HepG2 (cell line): Measurements from ENCODE around the gene CAVIN1. TPM values are rescaled to one million over a fixed set of nuclear protein-coding genes. Genes with fewer than 3 reads are reported as not detected.
A peak's percentile ranks its signal among the peaks of the same experiment; 100 is the strongest.

ENCODE experiments used
- BCL6 ChIP-seq: IDR thresholded peaks from 2 replicates; pipeline ENCODE4 v1.6.1; 2016; ENCODE audit warnings: missing genetic modification reagents, missing compliant biosample characterization
- CBX2 ChIP-seq, 2 experiments: fragments of 200-600 bp in 1 of 2; sonication (generic); formaldehyde crosslinking in 1 of 2; IDR thresholded peaks; 2 replicates each; pipeline versions ENCODE4 v1.7.0 to v1.8.1; 2018 to 2022; ENCODE audit warnings: low read depth in 2 of 2, low read length in 1 of 2, mild to moderate bottlenecking in 1 of 2, missing genetic modification reagents in 1 of 2
- ERF ChIP-seq: IDR thresholded peaks from 2 replicates; pipeline ENCODE4 v1.6.1; 2018; ENCODE audit warnings: missing biosample characterization, missing genetic modification reagents
- PHB2 ChIP-seq: fragments of 450-650 bp; IDR thresholded peaks from 2 replicates; pipeline ENCODE4 v1.6.1; 2018; ENCODE audit not compliant: partially characterized antibody
- REXO4 ChIP-seq: sonication (generic); formaldehyde crosslinking; IDR thresholded peaks from 2 replicates; pipeline ENCODE4 v1.8.0; 2022; ENCODE audit warnings: missing genetic modification reagents, mild to moderate bottlenecking, borderline replicate concordance
- ZBTB25 ChIP-seq: IDR thresholded peaks from 2 replicates; pipeline ENCODE4 v1.6.1; 2018; ENCODE audit warnings: missing genetic modification reagents
- ZNF143 ChIP-seq: sonication (generic); formaldehyde crosslinking; IDR thresholded peaks from 2 replicates; pipeline ENCODE4 v1.4.0; 2020; ENCODE audit warnings: missing genetic modification reagents
- ZNF180 ChIP-seq: sonication (generic); formaldehyde crosslinking; IDR thresholded peaks from 2 replicates; pipeline ENCODE4 v1.4.0; 2020; ENCODE audit warnings: low read depth, missing genetic modification reagents, borderline replicate concordance
- ZNF232 ChIP-seq: sonication (generic); formaldehyde crosslinking; IDR thresholded peaks from 2 replicates; pipeline ENCODE4 v1.4.0; 2020; ENCODE audit warnings: missing genetic modification reagents, borderline replicate concordance
- ZNF292 ChIP-seq: sonication (generic); formaldehyde crosslinking; IDR thresholded peaks from 2 replicates; pipeline ENCODE4 v1.8.1; 2022; ENCODE audit warnings: mild to moderate bottlenecking, low read depth, missing genetic modification reagents, borderline replicate concordance
- ZNF331 ChIP-seq: sonication (generic); formaldehyde crosslinking; IDR thresholded peaks from 2 replicates; pipeline ENCODE4 v1.4.0; 2020; ENCODE audit warnings: missing genetic modification reagents
- polyA plus RNA-seq, 8 experiments: library from polyadenylated mRNA; depleted of rRNA in 3 of 8; stranded (reverse) in 7 of 8; unstranded in 1 of 8; fragments of >200 nt; fragmentation: Illumina TruSeq in 4 of 8; extraction: Trizol in 4 of 8; gene quantifications; 2 replicates each; pipeline versions ENCODE4 v1.2.1 to v1.2.3, GENCODE V29; 2011 to 2016; ENCODE audit warnings: low read depth in 4 of 8, missing spikeins in 1 of 8, mixed read lengths in 1 of 8; ENCODE audit not compliant: insufficient read depth in 1 of 8
- total RNA-seq, 5 experiments: library from RNA; depleted of rRNA; stranded (reverse); fragments of >200 nt; fragmentation: Illumina TruSeq; extraction: Trizol; gene quantifications; 2 replicates each; pipeline ENCODE4 v1.2.3, GENCODE V29; 2016; ENCODE audit warnings: low read depth in 1 of 5
- TF ChIP-seq, protein P1 (sequence below): sonication (generic); formaldehyde crosslinking; IDR thresholded peaks from 2 replicates; pipeline ENCODE4 v1.4.0; 2020; ENCODE audit warnings: missing genetic modification reagents
- TF ChIP-seq, protein P2 (sequence below): sonication (generic); formaldehyde crosslinking; IDR thresholded peaks from 2 replicates; pipeline ENCODE4 v1.4.0; 2020; ENCODE audit warnings: missing genetic modification reagents
- TF ChIP-seq, protein P3 (sequence below): sonication (generic); formaldehyde crosslinking; IDR thresholded peaks from 2 replicates; pipeline ENCODE4 v1.5.1; 2020; ENCODE audit warnings: mild to moderate bottlenecking, missing genetic modification reagents, borderline replicate concordance

Gene CAVIN1
- total and polyA plus RNA-seq, 2 of the 13 experiments (the other 11 are each of a cell fraction or from before 2014, with no cell fraction given) = 15.9 to 25.5 TPM

GRCh38 chr17:42458497-42459255, 35.6 kb upstream of the CAVIN1 start, which contains the start of gene ATP6V0A1 (continued):
- TF ChIP-seq ZBTB25 (CRISPR knock-in tag) (no peak), ERF (CRISPR knock-in tag) (peak; percentile 83), CBX2 (IDR thresholded peaks at IDR 0.05; ENCODE audit: low read depth, low read length) (no peak), CBX2 (CRISPR knock-in tag; IDR thresholded peaks at IDR 0.05; ENCODE audit: low read depth) (no peak), ZNF143 (CRISPR knock-in tag) (no peak), ZNF232 (CRISPR knock-in tag) (peak; percentile 26; the same call in 1 of the 2 replicates), ZNF292 (CRISPR knock-in tag) (no peak), PHB2 (no peak), ZNF331 (CRISPR knock-in tag) (peak; percentile 43; the same call in 1 of the 2 replicates), ZNF180 (CRISPR knock-in tag) (no peak), REXO4 (no peak), BCL6 (CRISPR knock-in tag) (no peak)
- TF ChIP-seq, protein P1, sequence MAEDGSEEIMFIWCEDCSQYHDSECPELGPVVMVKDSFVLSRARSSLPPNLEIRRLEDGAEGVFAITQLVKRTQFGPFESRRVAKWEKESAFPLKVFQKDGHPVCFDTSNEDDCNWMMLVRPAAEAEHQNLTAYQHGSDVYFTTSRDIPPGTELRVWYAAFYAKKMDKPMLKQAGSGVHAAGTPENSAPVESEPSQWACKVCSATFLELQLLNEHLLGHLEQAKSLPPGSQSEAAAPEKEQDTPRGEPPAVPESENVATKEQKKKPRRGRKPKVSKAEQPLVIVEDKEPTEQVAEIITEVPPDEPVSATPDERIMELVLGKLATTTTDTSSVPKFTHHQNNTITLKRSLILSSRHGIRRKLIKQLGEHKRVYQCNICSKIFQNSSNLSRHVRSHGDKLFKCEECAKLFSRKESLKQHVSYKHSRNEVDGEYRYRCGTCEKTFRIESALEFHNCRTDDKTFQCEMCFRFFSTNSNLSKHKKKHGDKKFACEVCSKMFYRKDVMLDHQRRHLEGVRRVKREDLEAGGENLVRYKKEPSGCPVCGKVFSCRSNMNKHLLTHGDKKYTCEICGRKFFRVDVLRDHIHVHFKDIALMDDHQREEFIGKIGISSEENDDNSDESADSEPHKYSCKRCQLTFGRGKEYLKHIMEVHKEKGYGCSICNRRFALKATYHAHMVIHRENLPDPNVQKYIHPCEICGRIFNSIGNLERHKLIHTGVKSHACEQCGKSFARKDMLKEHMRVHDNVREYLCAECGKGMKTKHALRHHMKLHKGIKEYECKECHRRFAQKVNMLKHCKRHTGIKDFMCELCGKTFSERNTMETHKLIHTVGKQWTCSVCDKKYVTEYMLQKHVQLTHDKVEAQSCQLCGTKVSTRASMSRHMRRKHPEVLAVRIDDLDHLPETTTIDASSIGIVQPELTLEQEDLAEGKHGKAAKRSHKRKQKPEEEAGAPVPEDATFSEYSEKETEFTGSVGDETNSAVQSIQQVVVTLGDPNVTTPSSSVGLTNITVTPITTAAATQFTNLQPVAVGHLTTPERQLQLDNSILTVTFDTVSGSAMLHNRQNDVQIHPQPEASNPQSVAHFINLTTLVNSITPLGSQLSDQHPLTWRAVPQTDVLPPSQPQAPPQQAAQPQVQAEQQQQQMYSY (CRISPR knock-in tag) = no peak; the same call in 1 of the 2 replicates
- TF ChIP-seq, protein P2, sequence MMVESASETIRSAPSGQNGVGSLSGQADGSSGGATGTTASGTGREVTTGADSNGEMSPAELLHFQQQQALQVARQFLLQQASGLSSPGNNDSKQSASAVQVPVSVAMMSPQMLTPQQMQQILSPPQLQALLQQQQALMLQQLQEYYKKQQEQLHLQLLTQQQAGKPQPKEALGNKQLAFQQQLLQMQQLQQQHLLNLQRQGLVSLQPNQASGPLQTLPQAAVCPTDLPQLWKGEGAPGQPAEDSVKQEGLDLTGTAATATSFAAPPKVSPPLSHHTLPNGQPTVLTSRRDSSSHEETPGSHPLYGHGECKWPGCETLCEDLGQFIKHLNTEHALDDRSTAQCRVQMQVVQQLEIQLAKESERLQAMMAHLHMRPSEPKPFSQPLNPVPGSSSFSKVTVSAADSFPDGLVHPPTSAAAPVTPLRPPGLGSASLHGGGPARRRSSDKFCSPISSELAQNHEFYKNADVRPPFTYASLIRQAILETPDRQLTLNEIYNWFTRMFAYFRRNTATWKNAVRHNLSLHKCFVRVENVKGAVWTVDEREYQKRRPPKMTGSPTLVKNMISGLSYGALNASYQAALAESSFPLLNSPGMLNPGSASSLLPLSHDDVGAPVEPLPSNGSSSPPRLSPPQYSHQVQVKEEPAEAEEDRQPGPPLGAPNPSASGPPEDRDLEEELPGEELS = peak; percentile 38; the same call in 1 of the 2 replicates
- TF ChIP-seq, protein P3, sequence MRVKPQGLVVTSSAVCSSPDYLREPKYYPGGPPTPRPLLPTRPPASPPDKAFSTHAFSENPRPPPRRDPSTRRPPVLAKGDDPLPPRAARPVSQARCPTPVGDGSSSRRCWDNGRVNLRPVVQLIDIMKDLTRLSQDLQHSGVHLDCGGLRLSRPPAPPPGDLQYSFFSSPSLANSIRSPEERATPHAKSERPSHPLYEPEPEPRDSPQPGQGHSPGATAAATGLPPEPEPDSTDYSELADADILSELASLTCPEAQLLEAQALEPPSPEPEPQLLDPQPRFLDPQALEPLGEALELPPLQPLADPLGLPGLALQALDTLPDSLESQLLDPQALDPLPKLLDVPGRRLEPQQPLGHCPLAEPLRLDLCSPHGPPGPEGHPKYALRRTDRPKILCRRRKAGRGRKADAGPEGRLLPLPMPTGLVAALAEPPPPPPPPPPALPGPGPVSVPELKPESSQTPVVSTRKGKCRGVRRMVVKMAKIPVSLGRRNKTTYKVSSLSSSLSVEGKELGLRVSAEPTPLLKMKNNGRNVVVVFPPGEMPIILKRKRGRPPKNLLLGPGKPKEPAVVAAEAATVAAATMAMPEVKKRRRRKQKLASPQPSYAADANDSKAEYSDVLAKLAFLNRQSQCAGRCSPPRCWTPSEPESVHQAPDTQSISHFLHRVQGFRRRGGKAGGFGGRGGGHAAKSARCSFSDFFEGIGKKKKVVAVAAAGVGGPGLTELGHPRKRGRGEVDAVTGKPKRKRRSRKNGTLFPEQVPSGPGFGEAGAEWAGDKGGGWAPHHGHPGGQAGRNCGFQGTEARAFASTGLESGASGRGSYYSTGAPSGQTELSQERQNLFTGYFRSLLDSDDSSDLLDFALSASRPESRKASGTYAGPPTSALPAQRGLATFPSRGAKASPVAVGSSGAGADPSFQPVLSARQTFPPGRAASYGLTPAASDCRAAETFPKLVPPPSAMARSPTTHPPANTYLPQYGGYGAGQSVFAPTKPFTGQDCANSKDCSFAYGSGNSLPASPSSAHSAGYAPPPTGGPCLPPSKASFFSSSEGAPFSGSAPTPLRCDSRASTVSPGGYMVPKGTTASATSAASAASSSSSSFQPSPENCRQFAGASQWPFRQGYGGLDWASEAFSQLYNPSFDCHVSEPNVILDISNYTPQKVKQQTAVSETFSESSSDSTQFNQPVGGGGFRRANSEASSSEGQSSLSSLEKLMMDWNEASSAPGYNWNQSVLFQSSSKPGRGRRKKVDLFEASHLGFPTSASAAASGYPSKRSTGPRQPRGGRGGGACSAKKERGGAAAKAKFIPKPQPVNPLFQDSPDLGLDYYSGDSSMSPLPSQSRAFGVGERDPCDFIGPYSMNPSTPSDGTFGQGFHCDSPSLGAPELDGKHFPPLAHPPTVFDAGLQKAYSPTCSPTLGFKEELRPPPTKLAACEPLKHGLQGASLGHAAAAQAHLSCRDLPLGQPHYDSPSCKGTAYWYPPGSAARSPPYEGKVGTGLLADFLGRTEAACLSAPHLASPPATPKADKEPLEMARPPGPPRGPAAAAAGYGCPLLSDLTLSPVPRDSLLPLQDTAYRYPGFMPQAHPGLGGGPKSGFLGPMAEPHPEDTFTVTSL (CRISPR knock-in tag) = no peak
